ENCODE data around the gene DEK. TPM values are rescaled to one million over a fixed set of nuclear protein-coding genes. Genes with fewer than 3 reads are reported as not detected.
A peak's percentile ranks its signal among the peaks of the same experiment; 100 is the strongest.

The DEK gene
- polyA plus RNA-seq, 5 donors = 123 to 226 (median 192) TPM

DNA sequence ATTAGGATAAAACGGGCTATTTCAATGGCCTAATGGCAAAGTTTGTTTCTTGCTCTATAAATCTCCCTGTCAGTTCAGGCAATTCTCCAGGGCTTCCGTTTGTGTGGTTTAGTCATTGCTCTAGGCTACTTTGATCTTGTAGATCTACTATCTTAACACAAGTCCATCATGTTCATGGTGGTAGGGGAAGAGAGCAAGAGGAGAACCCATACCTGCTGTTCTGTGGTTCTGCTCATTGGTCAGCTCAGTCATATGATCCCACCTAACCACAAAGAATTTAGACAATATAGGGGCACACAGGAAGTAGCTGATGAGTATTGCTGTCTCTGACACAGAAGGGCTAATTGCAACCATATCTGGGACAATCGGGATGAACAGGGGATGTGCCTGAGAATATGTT, 4.9 kb upstream of the DEK start:
- DNase-seq = no peak

DNA sequence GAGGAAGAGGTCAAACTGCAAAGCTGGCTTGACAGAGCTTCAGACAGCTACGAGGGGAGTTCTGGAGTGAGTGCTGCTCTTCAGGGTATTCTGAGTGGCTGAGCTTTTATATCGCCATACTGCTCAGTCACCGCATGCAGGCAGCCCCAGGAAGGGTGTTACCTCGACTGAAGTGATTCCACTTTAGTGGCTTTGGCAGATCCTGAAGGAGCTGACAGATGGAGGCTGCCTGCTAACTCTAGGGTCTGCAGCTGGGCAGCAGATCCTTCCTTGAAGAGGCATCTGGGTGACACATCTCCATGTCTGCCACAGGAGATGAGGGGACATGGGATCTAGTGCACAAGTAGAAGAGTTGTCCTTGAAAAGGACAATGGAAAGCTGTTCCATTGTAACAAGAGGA, 3.7 kb upstream of the DEK start:
- DNase-seq = no peak

DNA sequence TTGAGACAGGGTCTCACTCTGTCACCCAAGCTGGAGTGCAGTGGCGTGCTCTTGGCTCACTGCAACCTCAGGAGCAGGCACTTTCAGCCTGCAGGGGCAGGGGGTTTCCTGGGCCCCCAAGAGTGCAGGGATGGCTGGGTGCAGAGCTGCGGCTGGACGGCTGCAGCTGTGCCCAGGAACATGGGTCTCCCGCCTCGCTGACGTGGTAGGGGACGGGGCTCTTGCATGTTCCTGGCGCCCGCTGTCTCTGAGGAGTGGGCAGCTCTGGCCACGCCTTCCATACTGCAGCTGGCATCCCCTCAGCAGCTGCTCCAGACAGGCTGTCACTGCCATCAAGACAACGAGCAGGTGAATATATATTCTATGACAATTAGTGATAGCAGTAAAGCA, 2.2 kb upstream of the DEK start:
- no peak for DNase-seq

DNA sequence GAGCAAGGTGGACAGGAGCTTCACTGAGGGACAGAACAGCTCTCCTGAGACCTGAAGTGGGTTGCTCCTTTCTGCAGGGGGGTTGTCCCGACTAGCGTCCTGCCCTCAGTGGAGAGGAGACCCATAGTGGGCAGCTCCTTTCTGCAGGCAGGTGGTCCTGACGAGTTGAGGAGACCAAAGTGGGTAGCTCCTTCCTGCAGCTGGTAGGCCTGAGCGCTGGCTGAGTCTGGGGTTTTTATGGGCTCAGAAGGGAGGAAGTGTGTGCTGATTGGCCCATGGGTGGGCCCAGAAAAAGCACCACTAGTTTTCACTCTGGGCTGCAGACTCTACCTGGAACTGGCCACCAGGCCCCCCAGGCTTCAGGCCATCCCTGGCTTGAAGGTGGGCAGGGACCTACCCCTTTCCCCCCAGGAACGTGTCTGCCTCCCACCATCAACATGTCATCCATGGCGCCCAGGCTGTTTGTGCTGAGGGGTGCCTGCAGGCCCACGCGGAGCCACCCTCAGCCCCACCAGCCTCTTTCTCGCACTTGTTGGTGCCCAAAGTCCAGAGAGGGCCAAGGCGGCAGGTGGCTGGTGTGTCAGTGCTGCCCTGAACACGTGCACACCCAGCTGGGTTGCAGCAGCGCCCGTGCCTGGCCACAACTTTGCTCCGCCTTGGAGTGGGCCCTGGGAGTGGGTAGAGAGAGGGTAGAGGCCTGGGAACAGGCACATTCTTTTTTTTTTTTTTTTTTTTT, 1.6 kb upstream of the DEK start:
- no peak for DNase-seq

DNA sequence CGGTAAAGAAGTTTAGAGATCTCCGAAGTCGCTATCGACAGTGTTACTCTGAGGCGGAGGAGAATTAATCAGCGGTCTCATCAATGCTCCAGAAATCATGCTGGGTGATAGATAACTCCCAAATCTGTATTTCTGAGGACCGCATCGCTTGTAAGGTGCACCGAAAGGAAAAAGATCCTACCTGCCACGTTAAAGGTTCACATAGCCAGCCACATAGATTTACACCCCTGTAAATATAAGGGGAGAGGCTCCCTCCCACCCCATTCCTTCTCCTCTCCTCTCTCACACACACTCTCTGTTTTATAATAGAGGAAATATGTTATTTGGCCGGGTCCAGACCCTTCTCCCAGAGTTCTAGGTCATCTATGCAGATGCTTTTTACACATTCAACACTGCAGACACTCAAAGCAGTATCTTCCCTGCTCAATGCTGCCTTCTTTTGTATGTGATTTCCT, 620 bp upstream of the DEK start:
- no peak for DNase-seq

DNA sequence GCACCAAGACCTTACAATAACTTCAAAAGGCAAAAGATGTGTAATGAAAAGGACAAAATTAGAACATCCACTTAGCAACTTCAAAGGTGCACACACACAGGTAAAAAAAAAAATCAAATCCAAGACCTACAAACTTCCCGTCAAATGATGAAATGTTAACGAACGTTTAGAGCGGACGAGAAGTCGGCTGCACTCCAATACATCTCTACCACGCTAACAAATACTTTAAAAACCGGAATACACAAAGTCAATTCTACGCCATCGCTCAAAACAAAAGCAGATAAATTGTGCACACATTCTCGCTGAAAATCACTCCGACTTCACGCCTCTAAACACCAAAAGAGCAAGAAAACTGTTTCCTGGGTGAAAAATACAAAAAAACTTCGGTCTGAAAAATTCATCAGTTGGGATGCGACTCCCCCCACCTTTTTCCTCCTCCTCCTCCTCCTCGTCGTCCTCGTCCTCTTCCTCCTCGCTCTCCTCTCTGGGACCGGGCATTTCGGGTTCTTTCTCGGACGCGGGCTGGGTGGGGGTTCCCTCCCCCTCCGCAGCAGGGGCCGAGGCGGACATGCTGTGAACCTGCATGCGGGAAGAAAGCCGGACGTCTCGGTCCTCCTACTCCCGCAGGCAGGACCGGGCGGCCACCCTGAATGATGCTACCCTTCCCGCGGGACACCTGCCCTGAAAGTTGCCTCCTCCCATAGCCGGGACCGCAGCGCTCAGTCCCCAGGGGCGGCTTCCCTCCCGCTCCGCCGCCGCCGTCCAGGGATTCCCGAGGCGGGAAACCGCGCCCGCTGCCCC, 712 bp downstream of the DEK start:
- DNase-seq = peak; percentile 32 to 41

DNA sequence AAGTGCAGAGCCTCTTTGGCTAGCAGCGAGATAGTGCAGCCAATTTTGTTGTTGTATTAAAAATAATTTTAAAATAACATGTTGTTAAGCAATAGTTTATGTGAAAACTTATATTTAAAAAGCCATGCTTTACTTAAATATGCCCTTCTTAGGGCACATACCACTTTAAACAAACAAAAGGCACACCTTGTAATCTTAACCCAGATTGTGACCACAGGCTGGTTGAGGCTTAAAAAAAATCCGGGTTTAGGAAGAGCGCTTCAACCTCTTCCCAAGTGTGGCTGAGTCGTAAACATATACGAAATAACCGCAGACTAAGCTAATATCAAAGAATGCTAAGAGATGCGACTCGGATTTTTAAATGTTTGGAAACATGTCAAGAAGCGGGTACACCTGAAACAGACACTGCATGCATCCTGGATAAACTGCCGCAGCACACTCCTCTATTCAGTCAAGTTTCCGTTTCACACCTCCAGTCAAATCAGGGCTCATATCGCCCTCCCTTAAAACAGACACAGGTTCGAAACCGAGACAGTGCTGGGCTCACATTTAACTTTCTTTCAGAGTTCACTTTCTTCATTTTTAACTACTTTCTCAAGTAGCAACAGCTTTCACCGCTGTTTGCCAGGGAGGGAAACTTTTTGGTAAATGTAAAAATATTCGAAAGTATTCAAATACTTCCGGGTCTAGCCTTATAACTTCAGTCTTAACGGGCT, 1.5 kb downstream of the DEK start:
- DNase-seq = no peak

DNA sequence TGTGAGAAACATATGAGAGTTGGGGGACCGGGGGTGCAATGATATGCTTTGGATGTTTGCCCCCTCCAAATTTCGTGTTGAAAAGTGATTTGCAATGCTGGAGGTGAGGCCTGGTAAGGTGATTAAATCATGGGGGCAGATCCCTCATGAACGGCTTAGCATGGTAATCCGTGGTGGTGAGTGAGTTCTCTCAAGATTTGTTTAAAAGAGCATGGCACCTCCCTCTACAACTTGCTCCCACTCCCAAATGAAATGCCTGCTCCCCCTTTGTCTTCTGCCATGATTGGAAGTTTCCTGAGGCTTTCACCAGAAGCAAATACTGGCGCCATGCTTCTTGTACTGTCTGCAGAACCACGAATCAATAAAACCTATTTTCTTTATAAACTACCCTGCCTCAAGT, 2.5 kb downstream of the DEK start:
- DNase-seq = no peak

DNA sequence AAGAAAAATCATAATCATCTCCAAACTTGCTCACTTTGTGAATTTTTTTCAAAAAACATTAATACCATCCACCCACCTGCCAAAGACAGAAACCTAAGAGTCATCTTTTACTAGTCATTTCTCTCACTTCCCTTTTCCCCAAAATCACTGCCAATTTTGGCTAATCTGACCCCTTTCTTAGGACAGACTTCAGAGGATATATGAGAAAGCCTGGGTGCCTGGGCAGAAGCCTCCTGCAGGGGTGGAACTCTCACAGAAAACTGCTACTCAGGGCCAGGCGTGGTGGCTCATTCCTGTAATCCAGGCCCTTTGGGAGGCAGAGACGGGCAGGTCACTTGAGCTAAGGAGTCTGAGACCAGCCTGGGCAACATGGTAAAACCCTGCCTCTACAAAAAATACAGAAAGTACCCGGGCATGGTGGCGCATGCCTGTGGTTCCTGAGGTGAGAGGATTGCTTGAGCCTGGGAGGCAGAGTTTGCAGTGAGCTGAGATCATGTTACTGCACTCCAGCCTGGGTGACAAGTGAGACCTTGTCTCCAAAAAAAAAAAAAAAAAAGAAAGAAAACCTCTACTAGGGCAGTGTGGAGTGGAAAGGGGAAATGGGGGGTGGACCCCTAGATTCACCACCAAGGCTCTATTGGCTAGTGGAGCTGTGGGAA, 3.8 kb downstream of the DEK start:
- DNase-seq = no peak

DNA sequence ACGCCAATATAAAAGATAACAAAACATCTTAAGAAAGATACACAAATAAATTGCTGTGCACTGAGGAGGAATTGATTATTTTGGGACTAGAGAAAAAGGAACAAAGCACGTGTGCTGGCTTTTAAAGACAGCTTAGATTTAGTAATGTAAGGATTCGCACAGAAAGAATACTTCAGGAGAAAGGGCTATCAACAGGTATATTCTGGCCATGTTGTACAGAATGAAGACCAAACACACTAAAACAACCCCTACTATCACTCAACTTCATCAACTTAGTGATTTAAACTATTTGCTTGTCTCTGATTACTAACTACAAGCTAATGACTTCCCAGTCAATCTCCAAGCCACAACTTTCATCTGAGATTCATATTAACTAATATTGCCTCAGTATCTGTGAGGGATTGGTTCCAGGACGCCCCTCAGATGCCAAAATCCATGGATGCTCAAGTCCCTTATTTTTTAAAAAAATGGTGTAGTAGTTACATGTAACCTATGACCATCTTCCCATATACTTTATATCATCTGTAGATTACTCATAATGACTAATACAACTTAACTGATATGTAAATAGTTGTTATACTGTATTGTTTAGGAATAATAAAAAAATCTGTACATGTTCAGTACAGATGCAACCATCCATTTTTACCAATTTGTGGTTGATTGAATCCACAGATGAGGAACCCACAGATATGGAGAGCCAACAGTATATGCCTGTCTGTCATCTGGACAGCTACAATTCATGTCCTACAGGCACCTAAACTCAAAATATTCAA, 4.5 kb downstream of the DEK start:
- no peak for DNase-seq

DNA sequence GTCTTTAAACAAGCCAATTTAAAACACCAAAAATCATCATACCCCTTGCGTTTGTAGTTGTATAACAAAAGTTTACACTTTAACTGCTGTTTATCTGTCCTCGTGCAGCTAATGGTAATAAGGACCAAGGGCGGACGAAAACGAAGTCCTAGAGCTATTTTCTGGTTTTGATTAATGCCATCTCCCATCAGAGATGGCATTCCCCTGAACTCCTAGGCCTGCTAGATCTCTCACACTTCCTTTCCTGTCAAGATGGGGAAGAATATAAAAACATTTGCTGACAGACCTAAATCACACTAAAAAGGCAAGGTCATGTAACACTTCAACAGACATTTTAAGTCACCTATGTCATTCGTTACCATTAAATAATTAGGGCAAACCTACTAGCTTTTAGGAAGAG, 9.5 kb downstream of the DEK start:
- no peak for DNase-seq

DNA sequence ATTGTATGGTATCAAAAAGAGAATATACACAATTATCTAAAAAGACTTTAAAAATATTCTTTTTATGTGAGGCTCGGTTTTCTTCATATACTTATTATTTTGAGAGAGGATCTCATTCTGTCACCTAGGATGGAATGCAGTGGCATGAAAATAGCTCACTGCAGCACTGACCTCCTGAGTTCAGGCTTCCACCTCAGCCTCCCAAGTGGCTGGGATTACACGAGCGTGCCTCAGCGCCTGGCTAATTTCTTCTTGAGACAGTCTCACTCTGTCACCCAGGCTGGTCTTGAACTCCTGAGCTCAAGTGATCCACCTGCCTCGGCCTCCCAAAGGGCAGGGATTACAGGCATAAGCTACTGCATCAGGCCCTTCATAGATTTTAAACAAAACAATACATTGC, 10.7 kb downstream of the DEK start:
- DNase-seq = no peak

DNA sequence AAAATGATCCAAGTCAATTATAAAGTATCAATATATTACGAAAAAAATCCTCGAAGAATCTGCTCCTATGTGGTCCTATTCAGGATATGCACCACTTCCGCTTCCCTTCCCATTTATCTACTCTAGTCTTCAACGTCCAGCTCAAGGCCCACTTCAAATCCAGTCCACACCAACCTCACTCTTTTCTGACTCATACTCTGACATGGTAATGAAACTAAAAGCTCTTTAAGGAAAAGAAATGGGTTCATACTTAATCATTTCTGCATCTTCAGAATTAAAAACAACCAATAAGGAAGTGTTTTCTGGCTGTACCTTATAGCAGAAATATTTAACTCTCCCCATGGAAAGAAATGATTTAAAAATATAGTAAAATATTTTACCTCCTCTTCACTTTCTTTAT, 15.1 kb downstream of the DEK start:
- no peak for DNase-seq

DNA sequence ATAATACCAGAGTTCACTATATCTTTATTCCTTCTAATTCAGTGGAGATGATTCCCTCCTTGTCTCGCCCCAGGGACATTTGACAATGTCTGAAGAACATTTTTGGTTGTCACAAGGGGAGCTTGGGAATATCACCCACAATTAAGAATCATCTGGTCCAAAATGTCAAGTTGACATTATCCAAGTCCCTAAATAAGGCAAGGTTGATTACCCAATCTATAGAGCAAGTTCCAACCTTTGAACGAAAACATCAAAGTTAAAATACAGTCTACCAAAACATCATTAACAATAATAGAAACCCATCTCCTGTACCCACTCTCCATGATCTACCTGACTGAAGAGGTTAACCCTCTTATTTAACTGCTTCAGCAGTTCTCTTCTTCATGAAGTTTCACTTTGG, 15.6 kb downstream of the DEK start:
- DNase-seq = no peak

DNA sequence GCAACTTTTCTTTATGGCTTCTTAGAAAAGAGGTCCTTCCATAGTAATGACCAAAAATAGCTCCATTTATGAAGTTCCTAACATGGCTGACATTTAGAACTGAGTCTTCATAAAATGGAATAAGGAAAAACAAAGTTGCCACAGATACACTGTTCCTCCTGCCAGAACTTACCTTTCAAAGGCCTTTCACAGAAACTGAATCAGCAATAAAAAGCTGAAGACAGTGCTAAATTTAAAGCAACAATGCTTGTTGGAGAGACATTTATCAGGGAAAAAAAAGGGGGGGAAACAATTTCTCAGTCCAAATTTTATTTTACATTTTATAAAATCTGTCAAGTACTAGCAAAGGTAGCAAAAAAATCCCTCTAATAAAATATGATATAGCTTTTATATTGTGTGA, 17.3 kb downstream of the DEK start:
- no peak for DNase-seq

DNA sequence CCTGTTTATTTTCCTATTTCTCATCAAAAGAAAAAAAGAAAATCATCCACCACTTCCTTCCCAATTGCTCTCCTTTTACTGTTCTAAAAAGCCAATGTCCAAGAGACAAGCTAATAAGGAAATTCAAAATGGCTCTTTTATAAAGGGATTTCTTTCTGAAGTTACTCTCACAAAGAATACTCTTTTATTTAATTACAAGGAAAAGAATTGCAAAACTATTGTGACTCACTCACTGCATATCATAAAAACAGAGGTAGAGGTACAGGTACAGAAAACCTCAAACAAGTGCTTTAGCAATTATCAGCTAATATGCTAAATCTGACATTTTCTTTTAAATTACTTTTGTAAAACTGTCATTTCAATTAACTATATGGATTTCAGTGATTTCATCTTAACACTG, 18.1 kb downstream of the DEK start:
- no peak for DNase-seq

DNA sequence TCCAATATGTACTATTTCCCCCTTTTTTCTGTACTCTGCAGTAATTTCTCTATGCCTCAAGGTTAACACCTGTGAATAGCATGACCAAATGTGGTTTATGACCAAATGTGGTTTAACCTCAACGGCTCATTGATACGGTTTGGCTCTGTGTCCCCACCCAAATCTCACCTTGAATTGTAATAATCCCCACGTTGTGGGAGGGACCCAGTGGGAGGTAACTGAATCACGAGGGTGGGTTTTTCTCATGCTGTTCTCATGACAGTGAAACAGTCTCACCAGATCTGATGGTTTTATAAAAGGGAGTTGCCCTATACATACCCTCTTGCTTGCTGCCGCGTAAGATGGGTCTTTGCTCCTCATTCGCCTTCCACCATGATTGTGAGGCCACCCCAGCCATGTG, 18.7 kb downstream of the DEK start:
- DNase-seq = no peak

DNA sequence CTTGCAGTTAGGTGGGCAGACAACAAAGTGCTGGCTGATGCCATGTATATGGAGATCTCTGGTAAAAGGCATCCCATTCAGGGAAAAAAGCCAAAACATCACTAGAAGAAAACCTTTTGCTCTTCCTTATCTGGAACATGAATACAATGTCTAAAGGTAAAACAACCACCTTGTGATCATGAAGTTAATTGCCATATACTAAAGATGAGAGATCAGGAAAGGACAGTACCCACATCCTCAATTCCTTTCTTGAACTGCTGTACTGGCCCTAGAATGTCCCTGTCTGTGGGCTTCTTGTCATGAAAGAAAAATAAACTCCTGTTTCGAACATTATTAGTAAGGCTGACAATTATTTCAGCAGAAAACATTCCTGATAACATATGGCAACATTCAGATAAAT, 19.3 kb downstream of the DEK start:
- no peak for DNase-seq

DNA sequence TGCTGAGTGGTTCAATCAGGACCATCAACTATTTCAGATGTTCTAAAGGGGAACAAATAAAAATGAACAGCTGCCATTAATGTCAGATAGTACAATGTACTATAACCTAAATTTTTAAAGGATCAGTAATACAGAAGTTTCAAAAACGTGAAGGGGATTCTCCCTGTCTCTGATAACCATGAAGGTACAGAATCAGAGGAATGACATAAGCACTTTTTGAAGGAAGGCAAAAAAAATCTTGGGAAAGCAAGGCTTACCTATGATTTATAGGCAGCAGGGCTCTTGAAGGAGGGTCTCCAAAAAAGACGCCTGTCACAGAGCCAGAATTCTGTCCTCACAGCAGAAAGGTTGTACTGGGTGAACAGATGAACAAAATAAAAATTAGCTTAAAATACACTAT, 20.1 kb downstream of the DEK start:
- no peak for DNase-seq

DNA sequence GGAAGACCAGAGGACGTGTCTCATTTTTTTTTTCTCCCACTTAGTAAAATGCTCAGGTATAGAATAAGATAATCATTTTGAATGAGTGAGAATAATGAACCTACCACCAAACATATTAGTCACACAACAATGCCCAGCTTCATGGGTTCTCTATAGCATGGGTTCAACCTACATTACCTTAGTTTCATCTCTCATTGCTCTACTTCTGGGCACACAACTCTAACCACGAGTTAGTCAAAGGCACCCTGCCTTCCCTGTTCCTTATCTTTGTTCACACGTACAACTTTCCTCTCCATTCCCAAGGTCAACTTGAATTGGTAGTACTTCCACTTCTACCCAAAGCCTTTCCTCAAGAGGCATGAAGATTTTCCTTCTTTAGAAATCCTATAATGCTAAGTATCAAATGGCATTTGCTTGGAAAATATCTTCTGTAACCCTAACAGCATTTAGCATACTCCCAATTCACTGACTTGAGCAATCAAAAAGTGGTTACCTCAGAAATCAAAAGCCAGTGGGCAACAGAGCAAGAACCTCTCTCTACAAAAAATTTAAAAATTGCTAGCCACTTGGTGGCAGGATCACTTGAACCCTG, 20.9 kb downstream of the DEK start:
- DNase-seq = no peak
